Measurements from ENCODE around the gene ELAVL2. TPM values are rescaled to one million over a fixed set of nuclear protein-coding genes. Genes with fewer than 3 reads are reported as not detected.

The ELAVL2 gene
- polyA plus RNA-seq, 1 donor from 2014 or later, result not detected

DNA sequence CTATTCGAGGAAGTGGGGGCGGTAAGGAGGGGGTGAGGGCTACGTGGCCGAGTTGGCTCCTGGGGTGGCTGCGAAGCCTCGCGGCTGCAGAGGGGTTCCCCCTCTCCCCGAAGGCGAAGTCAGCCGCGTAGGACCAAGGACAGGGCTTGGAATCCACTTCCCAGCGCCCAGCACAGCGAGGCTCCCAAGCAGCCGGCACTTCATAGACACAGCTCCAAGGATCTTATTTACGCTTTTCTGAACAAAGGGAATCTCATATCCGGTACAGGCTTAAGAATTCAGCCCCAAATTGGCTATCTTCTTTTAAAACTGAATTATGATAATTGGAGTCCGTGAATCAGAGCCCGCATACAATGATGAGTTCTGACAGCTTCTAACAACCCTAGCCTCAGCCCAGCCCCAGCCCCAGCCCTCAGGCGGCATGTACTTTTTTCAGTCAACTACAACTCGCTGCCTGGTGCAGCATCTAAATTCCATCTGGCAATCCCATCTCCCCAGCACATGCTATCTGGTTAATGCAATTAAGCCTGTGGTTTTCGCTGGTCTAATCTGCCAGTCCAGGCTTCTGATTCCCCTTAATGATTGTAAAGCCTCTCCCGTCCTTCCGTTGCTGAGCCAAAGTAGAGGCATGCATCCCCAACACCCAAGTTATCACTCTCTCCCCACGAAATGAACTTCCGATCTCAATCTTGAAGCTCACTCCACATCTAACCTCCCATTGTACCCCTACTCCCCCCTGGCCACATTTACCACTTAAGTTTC, 1.0 kb downstream of the ELAVL2 start:
- H3K9me3 Mint-ChIP-seq, result peaks cover under 1 to 12% (median 5%) of the 10 kb centered on the region in 3 donors
- H3K36me3 Mint-ChIP-seq, result no peaks in the 10 kb centered on the region
- H3K4me1 Mint-ChIP-seq, result no peaks in the 10 kb centered on the region
- H3K27me3 Mint-ChIP-seq, result peaks cover 29% of the 10 kb centered on the region
- H3K4me3 Mint-ChIP-seq, result no peak overlapping the region
- no peak overlapping the region for H3K27ac Mint-ChIP-seq

DNA sequence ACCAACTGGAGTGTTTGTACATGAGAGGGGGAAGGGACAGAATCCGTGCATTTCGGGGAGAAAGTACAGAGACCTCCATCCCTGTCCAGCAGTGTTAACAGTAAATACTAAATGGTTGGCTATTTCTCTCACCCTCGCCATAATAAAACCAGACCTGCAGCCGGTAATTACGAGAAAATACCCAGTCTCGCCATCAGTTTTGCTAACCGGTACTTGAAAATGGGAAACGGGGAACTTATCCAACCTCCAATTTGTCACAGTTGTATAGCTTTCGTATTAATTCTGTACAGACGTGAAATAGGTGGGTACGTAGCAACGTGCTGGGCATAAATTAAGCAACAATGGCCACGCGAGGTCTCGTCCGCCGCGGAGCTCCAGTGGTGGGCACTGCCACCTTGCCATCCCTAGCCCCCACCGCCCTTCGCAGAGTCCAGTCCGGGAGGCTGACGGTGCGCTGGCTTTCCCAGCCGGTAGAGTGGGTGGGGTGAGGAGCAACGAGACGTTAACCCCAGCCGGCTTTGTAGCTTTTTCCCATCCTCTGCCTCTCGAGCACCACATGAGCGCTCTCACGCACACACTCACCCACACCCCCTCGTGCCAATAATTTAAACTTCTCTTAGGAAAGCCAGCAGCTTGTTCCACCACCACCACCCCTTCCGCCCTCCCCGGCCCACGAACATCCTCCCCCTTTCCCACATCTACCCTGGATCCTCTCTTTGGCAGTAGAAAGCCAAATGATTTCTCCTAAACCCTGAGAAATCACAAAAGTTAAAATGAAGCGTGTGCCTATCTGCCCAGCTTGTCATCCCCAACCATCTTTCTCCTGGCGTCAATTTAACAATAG, 1.8 kb downstream of the ELAVL2 start:
- H3K9me3 Mint-ChIP-seq, result peaks cover 5 to 13% (median 11%) of the 10 kb centered on the region in 3 donors
- no peak overlapping the region for H3K4me3 Mint-ChIP-seq
- H3K27me3 Mint-ChIP-seq, result peaks cover 33% of the 10 kb centered on the region
- H3K4me1 Mint-ChIP-seq, result no peaks in the 10 kb centered on the region
- no peak overlapping the region for H3K27ac Mint-ChIP-seq
- H3K36me3 Mint-ChIP-seq, result no peaks in the 10 kb centered on the region

DNA sequence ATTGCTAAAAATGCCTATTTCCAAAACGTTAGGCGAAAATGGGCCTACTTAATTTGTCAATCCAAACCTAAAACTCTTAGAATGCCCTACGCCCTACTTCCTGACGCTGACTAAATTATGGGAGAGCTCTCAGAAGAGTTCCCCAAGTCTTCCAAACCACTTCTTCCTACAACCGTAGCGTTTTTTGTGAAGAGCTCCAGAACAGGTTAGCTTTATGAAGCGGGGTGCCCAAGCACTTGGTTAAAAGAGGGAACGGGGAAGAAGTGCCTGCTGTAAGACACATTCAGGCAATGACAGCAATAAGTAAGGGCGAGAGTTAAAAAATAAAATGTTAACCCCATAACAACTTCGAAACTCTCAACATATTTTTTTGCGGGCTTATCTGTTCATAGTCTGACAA, 2.8 kb downstream of the ELAVL2 start:
- no peaks in the 10 kb centered on the region for H3K4me1 Mint-ChIP-seq
- H3K27ac Mint-ChIP-seq, result no peak overlapping the region
- H3K36me3 Mint-ChIP-seq, result no peaks in the 10 kb centered on the region
- peaks cover 7 to 12% (median 11%) of the 10 kb centered on the region in 3 donors for H3K9me3 Mint-ChIP-seq
- no peak overlapping the region for H3K4me3 Mint-ChIP-seq
- H3K27me3 Mint-ChIP-seq, result peaks cover 31% of the 10 kb centered on the region

DNA sequence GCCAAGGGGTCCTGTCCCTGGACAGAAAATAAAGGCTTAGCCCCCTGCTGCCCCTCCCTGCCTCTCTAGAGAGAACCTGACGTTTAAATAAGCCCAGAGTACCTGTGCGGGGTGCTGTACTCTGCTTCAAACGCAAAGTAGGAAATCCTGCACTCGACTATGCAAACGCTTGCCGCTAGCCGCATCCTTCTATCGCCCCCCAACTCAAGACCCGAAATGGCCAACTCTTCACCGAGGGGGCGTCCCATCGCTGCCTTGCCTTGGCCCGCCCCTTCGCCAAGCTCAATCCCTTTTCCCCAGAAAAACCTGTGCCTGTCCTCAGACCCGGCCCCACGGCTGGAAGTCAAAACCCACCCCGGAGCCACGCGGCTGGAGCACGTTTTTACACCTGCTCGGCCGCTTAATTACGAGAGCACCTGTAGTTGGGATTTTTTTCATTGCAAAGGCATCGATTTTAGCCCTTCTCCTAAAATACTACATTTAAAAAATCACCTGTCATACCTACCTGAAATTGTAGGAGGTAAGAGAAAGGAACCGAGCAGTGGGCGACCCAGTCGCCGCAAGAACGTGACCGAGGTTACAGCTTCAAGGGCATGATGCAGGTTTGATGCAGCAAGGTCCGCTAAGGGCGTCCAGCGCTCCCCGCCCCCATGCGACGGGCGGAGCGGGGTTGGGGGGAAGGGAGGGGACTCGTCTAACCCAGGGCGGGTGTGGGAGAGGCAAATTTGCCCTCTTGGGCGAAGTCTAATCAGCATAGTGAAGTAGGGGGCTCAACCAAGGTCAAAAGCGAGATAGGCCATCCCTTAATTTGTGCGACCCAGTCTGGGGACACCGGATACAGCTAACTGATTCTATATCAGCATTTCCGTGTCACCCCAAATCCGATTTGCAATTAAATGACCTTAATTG, 3.5 kb downstream of the ELAVL2 start:
- H3K9me3 Mint-ChIP-seq, result peaks cover 7 to 9% (median 9%) of the 10 kb centered on the region in 3 donors
- peaks cover 30% of the 10 kb centered on the region for H3K27me3 Mint-ChIP-seq
- H3K27ac Mint-ChIP-seq, result no peak overlapping the region
- H3K4me3 Mint-ChIP-seq, result no peak overlapping the region
- no peaks in the 10 kb centered on the region for H3K36me3 Mint-ChIP-seq
- no peaks in the 10 kb centered on the region for H3K4me1 Mint-ChIP-seq

DNA sequence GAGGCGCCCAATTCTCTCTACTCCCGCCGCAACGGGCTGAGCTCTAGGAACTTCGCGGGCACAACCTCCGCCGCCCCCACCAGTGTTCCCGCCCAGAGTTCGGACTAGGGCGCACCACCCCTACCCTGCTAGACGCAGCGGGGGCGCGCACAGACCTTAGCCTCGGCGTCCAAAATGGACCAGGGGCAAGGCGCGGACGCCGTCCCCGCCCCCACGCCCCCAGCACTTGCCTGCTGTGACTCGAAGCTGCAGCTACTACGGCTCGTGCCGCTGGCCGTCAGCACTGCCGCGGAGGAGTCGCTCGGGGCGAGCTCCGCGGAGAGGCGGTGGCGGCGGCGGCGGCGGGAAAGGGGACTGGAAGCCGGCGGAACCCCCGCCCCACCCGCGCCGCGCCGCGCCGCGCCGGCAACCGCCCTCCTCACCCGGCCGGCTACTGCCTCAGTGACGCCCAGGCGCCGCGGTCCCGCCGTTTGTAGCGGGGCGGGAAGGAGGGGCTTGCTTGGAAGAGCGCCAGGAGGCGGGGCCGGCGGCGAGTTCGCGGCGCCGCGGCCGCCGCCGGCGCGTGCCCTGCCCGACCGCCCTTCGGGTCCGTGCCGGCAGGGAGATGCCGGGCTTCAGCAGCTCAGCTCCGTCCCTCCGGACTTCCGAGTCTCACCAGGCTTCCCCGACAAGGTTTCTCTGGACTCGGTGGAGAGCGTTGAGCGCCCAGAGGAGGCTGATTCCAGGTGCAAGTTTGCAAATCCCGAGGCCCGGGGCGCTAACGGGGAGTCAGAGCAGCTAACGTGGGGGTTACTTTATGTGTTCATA, 4.5 kb downstream of the ELAVL2 start:
- Mint-ChIP-seq H3K9me3 (peaks cover 7 to 9% (median 9%) of the 10 kb centered on the region in 3 donors), H3K27me3 (peaks cover 30% of the 10 kb centered on the region), H3K36me3 (no peaks in the 10 kb centered on the region), H3K27ac (no peak overlapping the region), H3K4me3 (peak overlapping the region in 1 of 4 donors; percentile 17), H3K4me1 (no peaks in the 10 kb centered on the region)

DNA sequence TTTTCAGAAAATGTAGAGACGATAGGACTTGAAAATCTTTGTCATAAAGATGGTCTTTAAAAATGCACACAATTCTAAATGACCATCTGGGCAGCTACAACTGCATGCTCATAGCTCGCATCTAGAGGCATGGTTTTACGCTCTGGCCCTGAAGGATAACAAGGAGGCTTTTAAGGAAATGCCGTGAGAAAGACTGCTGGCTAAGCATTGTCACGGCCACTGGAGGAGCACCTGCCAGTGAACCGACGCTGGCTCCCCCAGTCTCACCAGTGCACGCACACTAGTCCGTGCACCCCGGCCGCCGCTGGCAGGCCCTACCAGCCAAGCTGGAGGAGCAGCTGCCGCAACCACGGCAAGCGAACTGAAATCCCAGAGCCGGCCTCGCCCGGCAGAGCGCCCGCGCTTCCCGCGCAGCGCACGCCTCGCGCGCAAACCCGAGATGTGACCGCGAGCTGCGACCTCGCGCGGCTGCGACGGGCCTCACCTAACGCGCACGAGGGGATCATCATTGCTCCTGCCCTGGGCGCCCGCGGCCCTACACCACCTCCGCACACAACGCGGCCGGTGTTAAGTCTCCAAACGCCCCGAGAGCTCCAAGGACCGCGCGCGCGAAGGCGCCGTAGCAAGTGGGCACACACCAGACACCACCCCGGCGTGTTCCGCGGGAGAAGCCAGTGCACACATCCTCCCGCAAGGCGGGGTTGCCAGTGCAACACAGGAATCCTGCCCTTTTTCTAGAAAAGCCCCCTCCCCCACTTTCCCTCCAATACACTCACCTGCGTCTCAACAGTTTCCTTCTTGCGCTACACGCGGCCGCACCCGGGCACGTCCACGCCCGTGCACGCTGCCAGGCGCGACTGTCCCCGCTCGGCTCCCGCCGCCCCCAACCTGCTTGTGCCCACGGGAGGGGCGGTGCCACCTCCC, 5.3 kb downstream of the ELAVL2 start:
- no peaks in the 10 kb centered on the region for H3K36me3 Mint-ChIP-seq
- H3K4me1 Mint-ChIP-seq, result no peaks in the 10 kb centered on the region
- H3K27me3 Mint-ChIP-seq, result peaks cover 30% of the 10 kb centered on the region
- H3K4me3 Mint-ChIP-seq, result peak overlapping the region in 1 of 4 donors; percentile 17
- H3K27ac Mint-ChIP-seq, result no peak overlapping the region
- peaks cover 7 to 9% (median 9%) of the 10 kb centered on the region in 3 donors for H3K9me3 Mint-ChIP-seq

DNA sequence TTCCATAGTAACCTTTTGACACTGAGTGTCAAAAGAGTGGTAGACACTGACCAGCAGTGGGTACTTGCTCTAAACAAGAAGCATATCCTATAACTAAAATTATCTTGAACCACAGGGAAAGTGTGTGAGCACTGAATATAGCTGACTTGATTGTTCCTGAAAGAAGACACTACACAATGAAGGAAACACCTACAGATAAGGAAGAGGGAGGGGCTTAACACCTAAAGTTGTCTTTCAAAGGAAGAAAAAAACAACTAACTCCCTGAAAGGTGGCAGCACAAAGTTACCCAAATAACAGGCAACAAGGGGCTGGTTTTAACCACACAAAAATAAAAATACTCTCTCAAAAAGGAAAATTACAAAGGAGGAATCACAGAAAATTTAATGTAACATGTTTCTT, 6.6 kb downstream of the ELAVL2 start:
- no peak overlapping the region for H3K4me3 Mint-ChIP-seq
- H3K36me3 Mint-ChIP-seq, result no peaks in the 10 kb centered on the region
- no peaks in the 10 kb centered on the region for H3K4me1 Mint-ChIP-seq
- peaks cover 30% of the 10 kb centered on the region for H3K27me3 Mint-ChIP-seq
- peaks cover 9% of the 10 kb centered on the region in 3 donors for H3K9me3 Mint-ChIP-seq
- no peak overlapping the region for H3K27ac Mint-ChIP-seq

DNA sequence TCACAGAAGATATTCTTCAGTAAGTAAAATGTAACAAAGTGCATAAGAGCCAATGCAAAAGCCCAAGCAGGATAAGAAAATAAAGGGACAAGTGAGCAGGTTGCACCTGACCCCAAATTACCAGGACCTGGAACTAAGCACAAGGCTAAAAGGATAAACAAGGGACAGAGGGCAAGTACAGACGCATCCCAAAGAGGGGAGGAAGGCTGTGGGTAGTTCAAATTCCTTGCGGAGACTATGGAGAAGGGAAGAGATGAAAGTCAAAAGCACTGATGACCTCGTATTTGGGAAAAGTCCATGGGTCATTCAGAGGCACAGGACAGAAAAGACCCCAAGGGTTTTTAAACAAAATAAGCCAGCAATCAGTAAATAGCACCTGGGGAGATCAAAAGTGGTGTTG, 11.8 kb downstream of the ELAVL2 start:
- peaks cover 2% of the 10 kb centered on the region for H3K27me3 Mint-ChIP-seq
- no peaks in the 10 kb centered on the region for H3K36me3 Mint-ChIP-seq
- H3K4me3 Mint-ChIP-seq, result no peak overlapping the region
- peaks cover under 1 to 8% (median 7%) of the 10 kb centered on the region in 3 donors for H3K9me3 Mint-ChIP-seq
- no peaks in the 10 kb centered on the region for H3K4me1 Mint-ChIP-seq
- H3K27ac Mint-ChIP-seq, result no peak overlapping the region

DNA sequence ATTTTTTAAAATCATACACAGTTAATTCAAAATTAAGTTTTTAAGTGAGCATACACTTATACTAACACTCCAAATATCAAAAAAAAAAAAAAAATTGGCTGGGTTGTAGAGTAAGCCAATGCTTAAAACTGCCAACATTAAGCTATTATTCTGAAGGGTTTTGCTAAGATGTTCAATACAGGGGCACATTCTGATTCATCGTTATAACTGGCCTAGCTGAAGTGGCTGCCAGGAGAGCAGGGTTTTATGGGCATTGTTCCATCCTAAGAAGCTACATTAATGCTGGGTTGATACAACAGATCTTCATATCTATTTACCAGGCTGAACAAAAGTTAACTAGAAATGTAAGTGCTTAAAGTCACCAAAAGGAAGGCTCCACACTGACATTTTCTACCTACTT, 13.4 kb downstream of the ELAVL2 start:
- Mint-ChIP-seq H3K36me3 (no peaks in the 10 kb centered on the region), H3K4me3 (no peak overlapping the region), H3K27ac (no peak overlapping the region), H3K4me1 (no peaks in the 10 kb centered on the region), H3K27me3 (no peaks in the 10 kb centered on the region), H3K9me3 (peaks cover 0 to 8% (median 4%) of the 10 kb centered on the region in 3 donors)

DNA sequence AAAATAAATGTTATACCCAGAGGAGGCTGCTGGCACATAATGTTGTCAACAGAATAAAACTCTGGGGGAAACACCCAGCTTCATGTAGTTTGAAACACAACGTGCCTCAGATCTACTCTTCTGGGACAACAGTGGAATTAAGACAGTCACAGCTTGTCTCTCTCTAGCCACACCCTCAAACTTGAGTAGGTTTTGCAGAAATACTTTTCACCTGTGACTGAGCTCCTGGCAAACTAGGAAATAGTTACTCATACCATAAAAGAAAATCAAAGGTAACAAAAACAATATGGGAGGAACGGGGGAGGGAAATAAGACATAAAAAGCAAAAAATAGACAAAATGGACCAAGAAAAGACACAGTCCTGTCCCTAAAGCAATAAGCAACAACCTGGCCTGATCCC, 14.4 kb downstream of the ELAVL2 start:
- Mint-ChIP-seq H3K4me1 (no peaks in the 10 kb centered on the region), H3K27ac (no peak overlapping the region), H3K27me3 (no peaks in the 10 kb centered on the region), H3K9me3 (peaks cover 0 to 8% (median 4%) of the 10 kb centered on the region in 3 donors), H3K4me3 (no peak overlapping the region), H3K36me3 (no peaks in the 10 kb centered on the region)

DNA sequence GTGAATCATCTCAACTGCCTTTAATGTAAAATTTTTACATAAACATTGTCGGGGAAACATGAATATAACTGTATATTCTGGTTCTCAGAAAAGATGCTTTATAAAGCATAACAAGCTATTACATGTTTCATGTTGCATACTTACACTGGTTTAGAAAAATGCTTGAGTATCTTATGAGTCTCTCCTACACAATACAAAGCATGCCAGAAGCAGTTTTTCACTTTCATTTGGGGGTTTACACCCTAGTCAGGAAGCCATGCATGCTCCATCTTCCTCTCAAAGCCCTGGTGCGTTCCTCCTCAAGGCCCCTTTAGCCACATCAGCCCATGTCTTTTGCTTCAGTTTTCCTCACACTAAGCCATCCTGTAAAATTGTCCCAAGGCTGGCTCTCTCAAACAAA, 22.8 kb downstream of the ELAVL2 start:
- Mint-ChIP-seq H3K4me1 (peaks cover 0 to 3% (median 0%) of the 10 kb centered on the region in 3 donors), H3K27ac (no peak overlapping the region), H3K9me3 (peaks cover 3 to 13% (median 3%) of the 10 kb centered on the region in 3 donors), H3K36me3 (no peaks in the 10 kb centered on the region), H3K4me3 (no peak overlapping the region), H3K27me3 (no peaks in the 10 kb centered on the region)

DNA sequence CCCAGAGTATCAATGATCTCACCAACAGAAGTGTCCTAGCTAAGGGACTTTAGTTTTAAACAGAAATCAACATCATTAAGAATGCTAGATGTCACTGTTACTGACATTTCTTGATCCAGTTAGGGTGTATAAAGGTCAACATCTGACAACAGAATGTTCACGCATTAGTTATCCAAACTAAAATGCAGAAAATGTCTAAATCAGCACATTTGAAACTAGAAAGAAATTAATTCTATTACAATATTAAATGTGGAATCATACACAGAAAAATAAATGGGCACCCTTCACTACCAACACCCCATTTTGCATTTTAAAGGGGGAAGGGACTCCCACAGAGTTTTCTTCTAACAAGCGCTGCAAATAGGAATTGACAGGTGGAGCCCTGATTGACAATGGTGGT, 24.5 kb downstream of the ELAVL2 start:
- Mint-ChIP-seq H3K4me3 (no peak overlapping the region), H3K36me3 (no peaks in the 10 kb centered on the region), H3K27me3 (no peaks in the 10 kb centered on the region), H3K9me3 (peaks cover 1 to 13% (median 3%) of the 10 kb centered on the region in 3 donors), H3K27ac (no peak overlapping the region), H3K4me1 (peaks cover 0 to 3% (median 0%) of the 10 kb centered on the region in 3 donors)

DNA sequence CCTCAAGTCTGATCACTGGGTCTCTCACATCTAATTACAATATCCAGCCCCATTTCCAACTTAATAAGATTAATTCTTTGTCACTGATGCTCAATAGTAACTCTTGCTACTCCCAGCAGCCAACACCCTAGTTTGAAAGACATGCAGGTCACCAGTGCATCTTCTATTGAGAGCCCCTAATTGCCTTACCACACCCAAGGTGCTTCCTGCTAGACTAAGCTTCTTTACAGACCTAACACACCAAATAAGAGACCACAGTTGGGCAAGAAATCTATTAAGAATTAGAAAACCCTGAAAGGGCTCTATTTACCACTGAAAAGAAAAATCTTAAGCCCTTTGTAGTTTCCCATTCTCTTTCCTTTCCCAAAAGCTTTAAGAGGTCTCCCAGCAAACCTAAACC, 26.5 kb downstream of the ELAVL2 start:
- peaks cover 0 to 3% (median 0%) of the 10 kb centered on the region in 3 donors for H3K4me1 Mint-ChIP-seq

More for the DNA sequence above, 26.5 kb downstream of the ELAVL2 start:
- Mint-ChIP-seq H3K36me3 (no peaks in the 10 kb centered on the region), H3K27me3 (no peaks in the 10 kb centered on the region), H3K27ac (no peak overlapping the region), H3K4me3 (no peak overlapping the region), H3K9me3 (peaks cover 0 to 17% (median 1%) of the 10 kb centered on the region in 3 donors)
